Small intestine (tissue), 7 donors: ENCODE results near the gene GOLGA2. TPM values are rescaled to one million over a fixed set of nuclear protein-coding genes. Genes with fewer than 3 reads are reported as not detected.

Experiments
- DNase-seq, 2 donors: peaks; one replicate each; pipeline versions ENCODE4 v3.0.0 to v3.0.0-alpha.2; 2013
- FAIRE-seq: peaks from 2 replicates; lab custom pipeline; 2012; peaks lifted over from hg19 to GRCh38; lab: Jason Lieb, UNC
- H3K27ac ChIP-seq, 3 donors: one replicate each; pipeline ENCODE4 v1.5.1; 2013; ENCODE audit warnings: low read length in 2 of 3, mild to moderate bottlenecking in 2 of 3, control low read depth in 1 of 3, inconsistent platforms in 1 of 3, low read depth in 1 of 3, moderate library complexity in 1 of 3
- H3K27me3 ChIP-seq, 3 donors: one replicate each; pipeline ENCODE4 v1.6.1; 2013; ENCODE audit warnings: low read length in 3 of 3, inconsistent platforms in 1 of 3; ENCODE audit not compliant: control insufficient read depth in 3 of 3, insufficient read depth in 3 of 3
- H3K36me3 ChIP-seq, 3 donors: one replicate each; pipeline ENCODE4 v1.6.1; 2013; ENCODE audit warnings: low read length in 3 of 3, inconsistent platforms in 1 of 3, low read depth in 1 of 3, mild to moderate bottlenecking in 1 of 3, moderate library complexity in 1 of 3; ENCODE audit not compliant: control insufficient read depth in 3 of 3, insufficient read depth in 2 of 3
- H3K4me1 ChIP-seq, 3 donors: one replicate each; pipeline ENCODE4 v1.6.1; 2013; ENCODE audit warnings: low read length in 2 of 3, inconsistent platforms in 1 of 3, low read depth in 1 of 3, mild to moderate bottlenecking in 1 of 3, moderate library complexity in 1 of 3; ENCODE audit not compliant: control insufficient read depth in 3 of 3, insufficient read depth in 2 of 3
- H3K4me3 ChIP-seq, 3 donors: one replicate each; pipeline ENCODE4 v1.5.1; 2013; ENCODE audit warnings: low read length in 3 of 3, control low read depth in 1 of 3, inconsistent platforms in 1 of 3, low read depth in 1 of 3, mild to moderate bottlenecking in 1 of 3, moderate library complexity in 1 of 3
- H3K9me3 ChIP-seq, 2 donors: one replicate each; pipeline ENCODE4 v1.6.1; 2013; ENCODE audit warnings: low read depth in 1 of 2, low read length in 1 of 2; ENCODE audit not compliant: control insufficient read depth in 2 of 2, insufficient read depth in 1 of 2
- WGBS, 3 donors: extraction: QIAGEN DNeasy Blood & Tissue Kit; methylation state at CpG; one replicate each; pipeline ENCODE4 v1.1.7; 2013; 5-methylcytosine and 5-hydroxymethylcytosine counted together
- polyA plus RNA-seq, 4 donors: library from polyadenylated mRNA; stranded (reverse) in 3 of 4; unstranded in 1 of 4; fragments of 200-250 nt in 3 of 4; fragments of 120-200 nt in 1 of 4; gene quantifications; one replicate each; pipeline versions ENCODE4 v1.2.1 to v1.2.3, GENCODE V29; 2013
- donor health status: healthy with polysubstance abuse.
- donor health status: control.
- donor health status: control.
- donor health status: Bipolar disorder and iron deficiency.
- donor health status: healthy.

GOLGA2 gene
- polyA plus RNA-seq, 4 donors, result 34.9 to 69.1 (median 48.7) TPM

DNA sequence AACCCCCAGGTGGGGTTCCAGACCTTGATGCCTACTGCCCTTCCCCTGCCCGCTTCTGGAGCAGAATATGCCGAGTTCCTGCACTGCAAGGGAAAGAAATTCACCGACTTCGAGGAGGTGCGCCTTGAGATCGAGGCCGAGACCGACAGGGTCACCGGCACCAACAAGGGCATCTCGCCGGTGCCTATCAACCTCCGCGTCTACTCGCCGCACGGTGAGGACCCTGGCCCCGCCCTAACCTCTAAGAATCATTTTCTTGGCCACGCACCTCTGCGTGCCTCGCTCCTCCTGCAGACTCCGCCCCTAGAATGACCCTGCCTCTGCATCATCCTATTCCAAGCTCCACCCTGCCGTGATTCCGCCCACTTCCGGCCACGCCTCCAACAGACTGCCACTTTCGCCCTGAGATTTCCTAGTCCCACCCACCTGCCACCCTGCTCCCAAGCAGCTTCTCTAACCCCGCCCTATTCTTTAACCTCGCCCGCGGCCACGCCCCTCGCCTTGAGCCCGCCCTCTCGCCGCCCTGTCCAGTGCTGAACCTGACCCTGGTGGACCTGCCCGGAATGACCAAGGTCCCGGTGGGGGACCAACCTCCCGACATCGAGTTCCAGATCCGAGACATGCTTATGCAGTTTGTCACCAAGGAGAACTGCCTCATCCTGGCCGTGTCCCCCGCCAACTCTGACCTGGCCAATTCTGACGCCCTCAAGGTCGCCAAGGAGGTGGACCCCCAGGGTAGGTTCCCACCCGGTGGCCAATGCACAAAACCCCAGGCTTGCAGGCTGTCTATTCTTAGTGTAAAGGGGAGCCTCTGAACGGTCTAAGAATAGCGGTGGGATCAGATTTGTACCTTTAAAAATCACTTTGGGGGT lies 57.1 kb downstream of the GOLGA2 start:
- no peaks in the 10 kb centered on the region for H3K9me3 ChIP-seq
- peak; percentile 99 for DNase-seq
- peak overlapping the region in 2 of 3 donors; percentile 16 to 47 for H3K4me3 ChIP-seq
- H3K27me3 ChIP-seq, result no peaks in the 10 kb centered on the region
- H3K36me3 ChIP-seq, result peaks cover 0 to 44% (median 2%) of the 10 kb centered on the region in 3 donors
- H3K27ac ChIP-seq, result peak overlapping the region in 2 of 3 donors; percentile 7 to 57
- 12 to 23% (median 13%) methylated on average over 47 of the region's 47 CpGs for WGBS, 3 donors
- H3K4me1 ChIP-seq, result peaks cover 0 to 18% (median 0%) of the 10 kb centered on the region in 3 donors
- no peak for FAIRE-seq

- Histone ChIP-seq H3K4me3 (peak overlapping the region in 2 of 3 donors; percentile 16 to 47), H3K9me3 (no peaks in the 10 kb centered on the region), H3K36me3 (peaks cover 0 to 42% (median 2%) of the 10 kb centered on the region in 3 donors), H3K27me3 (no peaks in the 10 kb centered on the region), H3K27ac (peak overlapping the region in 1 of 3 donors; percentile 57), H3K4me1 (peaks cover 0 to 18% (median 0%) of the 10 kb centered on the region in 3 donors)
- no peak for DNase-seq
- FAIRE-seq, result no peak
- 35 to 69% (median 54%) methylated on average over 11 of the region's 11 CpGs for WGBS, 3 donors
Measured at GRCh38 chr9:128218172-128218517, 57.7 kb downstream of the GOLGA2 start.

- DNase-seq (no peak), FAIRE-seq (no peak)
- peaks cover 0 to 24% (median 0%) of the 10 kb centered on the region in 3 donors for H3K4me1 ChIP-seq
- WGBS, 3 donors, result 82 to 86% (median 84%) methylated on average over 16 of the region's 16 CpGs
- no peaks in the 10 kb centered on the region for H3K9me3 ChIP-seq
- H3K27ac ChIP-seq, result no peak overlapping the region
- H3K36me3 ChIP-seq, result peaks cover 0 to 30% (median 2%) of the 10 kb centered on the region in 3 donors
- no peak overlapping the region for H3K4me3 ChIP-seq
- no peaks in the 10 kb centered on the region for H3K27me3 ChIP-seq
Measured at GRCh38 chr9:128216781-128217553, 58.8 kb downstream of the GOLGA2 start.

GRCh38 chr9:128215491-128216409 lies 60.1 kb downstream of the GOLGA2 start:
- peak overlapping the region in 2 of 3 donors; percentile 34 to 48 for H3K27ac ChIP-seq
- WGBS, 3 donors, result 63 to 83% (median 80%) methylated on average over 10 of the region's 10 CpGs

DNA sequence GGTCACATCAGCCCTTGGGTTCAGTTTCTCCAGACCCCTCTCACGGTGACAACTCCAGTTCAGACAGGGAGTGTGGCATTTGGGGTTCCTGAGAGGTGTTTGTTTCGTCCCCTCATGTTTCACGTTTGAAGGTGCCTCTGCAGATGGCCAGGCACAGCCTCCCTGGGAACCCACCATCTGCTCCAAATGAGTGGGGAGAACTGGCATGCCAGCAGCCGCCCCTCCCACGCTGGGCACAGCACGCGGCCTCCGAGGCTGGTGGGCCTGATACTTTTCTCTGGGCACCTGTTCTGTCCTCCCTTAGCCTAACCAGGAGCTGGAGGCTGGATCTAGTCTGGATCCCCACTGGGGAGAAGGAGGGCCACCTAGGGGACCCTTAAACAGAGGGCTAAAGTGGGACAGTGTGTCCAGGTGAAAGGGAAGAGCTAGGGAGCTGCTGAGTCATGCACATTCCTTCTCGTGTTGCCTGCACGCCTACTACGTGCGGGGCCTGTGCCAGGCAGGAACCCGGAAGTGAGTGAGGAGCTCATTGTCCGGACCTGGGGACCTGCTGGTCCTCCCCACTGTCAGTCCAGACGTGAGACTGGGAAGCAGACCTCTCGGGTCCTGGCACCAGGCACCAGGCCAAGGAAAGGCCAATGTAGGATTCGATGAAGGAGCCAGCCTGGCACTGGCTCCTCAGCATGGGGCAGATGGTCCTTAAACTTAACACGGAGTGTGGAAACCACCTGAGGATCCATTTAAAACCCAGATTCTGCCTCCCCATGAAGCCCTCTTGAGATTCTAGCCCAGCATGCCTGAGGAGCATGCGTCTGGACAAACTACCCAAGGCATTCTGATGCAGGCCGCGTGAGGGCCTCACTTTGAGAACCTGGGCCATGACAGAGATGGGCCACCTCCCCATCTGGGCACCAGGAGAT lies 61.0 kb downstream of the GOLGA2 start:
- Histone ChIP-seq H3K27me3 (no peaks in the 10 kb centered on the region), H3K4me1 (peaks cover 0 to 42% (median 5%) of the 10 kb centered on the region in 3 donors), H3K9me3 (no peaks in the 10 kb centered on the region), H3K36me3 (peaks cover 0 to 16% (median 0%) of the 10 kb centered on the region in 3 donors), H3K27ac (peak overlapping the region in 2 of 3 donors; percentile 34 to 48), H3K4me3 (no peak overlapping the region)
- 68 to 75% (median 71%) methylated on average over 21 of the region's 21 CpGs for WGBS, 3 donors
- DNase-seq (no peak), FAIRE-seq (no peak)

More at GRCh38 chr9:128215491-128216409, 60.1 kb downstream of the GOLGA2 start:
- FAIRE-seq, result no peak
- Histone ChIP-seq H3K9me3 (no peaks in the 10 kb centered on the region), H3K36me3 (peaks cover 0 to 24% (median 2%) of the 10 kb centered on the region in 3 donors), H3K4me3 (no peak overlapping the region), H3K4me1 (peaks cover 0 to 35% (median 5%) of the 10 kb centered on the region in 3 donors), H3K27me3 (no peaks in the 10 kb centered on the region)
- no peak for DNase-seq

- H3K9me3 ChIP-seq, result no peaks in the 10 kb centered on the region
- no peak for FAIRE-seq
- WGBS, 3 donors, result 88 to 91% (median 89%) methylated on average over 12 of the region's 12 CpGs
- H3K4me3 ChIP-seq, result no peak overlapping the region
- peaks cover 0 to 13% (median 0%) of the 10 kb centered on the region in 3 donors for H3K36me3 ChIP-seq
- no peaks in the 10 kb centered on the region for H3K27me3 ChIP-seq
- H3K4me1 ChIP-seq, result peaks cover 0 to 45% (median 5%) of the 10 kb centered on the region in 3 donors
- H3K27ac ChIP-seq, result no peak overlapping the region
- DNase-seq, result no peak
Measured at GRCh38 chr9:128213746-128214497, 61.9 kb downstream of the GOLGA2 start.

DNA sequence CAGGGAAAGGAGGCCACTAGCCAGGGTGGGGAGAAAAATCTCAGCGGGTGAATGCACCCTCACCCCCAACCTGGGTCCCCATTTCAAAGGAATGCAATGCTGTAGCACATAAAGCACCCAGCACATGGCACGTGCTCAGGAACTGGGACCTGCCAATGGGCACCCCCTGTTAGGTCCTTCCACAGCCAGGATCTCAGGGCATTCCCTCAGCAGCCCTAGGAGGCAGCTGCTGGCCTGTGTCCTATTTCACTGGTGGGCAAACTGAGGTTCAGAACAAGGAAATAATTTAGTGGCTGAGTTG lies 63.9 kb downstream of the GOLGA2 start:
- H3K4me1 ChIP-seq, result peaks cover 0 to 42% (median 5%) of the 10 kb centered on the region in 3 donors

More for the DNA sequence above, 63.9 kb downstream of the GOLGA2 start:
- FAIRE-seq, result no peak
- Histone ChIP-seq H3K36me3 (peaks cover 0 to 16% (median 0%) of the 10 kb centered on the region in 3 donors), H3K4me3 (no peak overlapping the region), H3K9me3 (no peaks in the 10 kb centered on the region), H3K27ac (peak overlapping the region in 2 of 3 donors; percentile 13 to 82), H3K27me3 (no peaks in the 10 kb centered on the region)
- no peak for DNase-seq
- WGBS, 3 donors, result 14 to 57% (median 27%) methylated on average over 2 of the region's 2 CpGs
